H1 (cell line): Measurements from ENCODE around the gene CAPN2. TPM values are rescaled to one million over a fixed set of nuclear protein-coding genes. Genes with fewer than 3 reads are reported as not detected.

Experiments
- CTCF ChIA-PET: fragments of 300-600 bp; sonication (Branson Sonifier 250); formaldehyde crosslinking; loops from one replicate; lab custom pipeline; 2021; ENCODE audit not compliant: partially characterized antibody; lab: Charles Lee
- POLR2A ChIA-PET: fragments of 300-600 bp; sonication (Branson Sonifier 250); formaldehyde crosslinking; loops from one replicate; lab custom pipeline; 2021; ENCODE audit warnings: inconsistent platforms; ENCODE audit not compliant: partially characterized antibody; lab: Charles Lee
- DNase-seq, 2 experiments: peaks; one replicate each; pipeline versions ENCODE4 v3.0.0 to v3.0.0-alpha.2; 2010 to 2022; ENCODE audit warnings: low spot score in 2 of 2, low read depth in 1 of 2, mixed read lengths in 1 of 2
- FAIRE-seq: peaks from 2 replicates; lab custom pipeline; 2011; peaks lifted over from hg19 to GRCh38; lab: Jason Lieb, UNC
- H2AFZ ChIP-seq: 2 replicates; pipeline ENCODE4 v1.8.1; 2012; ENCODE audit warnings: low read length, inconsistent platforms
- H2AK5ac ChIP-seq: 2 replicates; pipeline ENCODE4 v1.6.1; 2013; ENCODE audit warnings: low read depth, low read length
- H2BK120ac ChIP-seq: replicated peaks from 2 replicates; pipeline ENCODE3; 2013; ENCODE audit warnings: low read depth, low read length, inconsistent platforms
- H2BK12ac ChIP-seq: 2 replicates; pipeline ENCODE4 v1.6.1; 2013; ENCODE audit warnings: low read depth, low read length
- H2BK15ac ChIP-seq: 2 replicates; pipeline ENCODE4 v1.6.1; 2013; ENCODE audit warnings: low read length
- H2BK20ac ChIP-seq: 2 replicates; pipeline ENCODE4 v1.6.1; 2013; ENCODE audit warnings: low read length
- H2BK5ac ChIP-seq: 2 replicates; pipeline ENCODE4 v1.6.1; 2013; ENCODE audit warnings: low read depth, low read length
- H3K14ac ChIP-seq: 2 replicates; pipeline ENCODE4 v1.6.1; 2013; ENCODE audit warnings: inconsistent platforms; ENCODE audit not compliant: insufficient read length
- H3K18ac ChIP-seq: 2 replicates; pipeline ENCODE4 v1.6.1; 2013; ENCODE audit warnings: low read length; ENCODE audit errors: extremely low read depth
- H3K23ac ChIP-seq: 2 replicates; pipeline ENCODE4 v1.6.1; 2013; ENCODE audit warnings: inconsistent platforms; ENCODE audit not compliant: insufficient read length
- H3K23me2 ChIP-seq: 2 replicates; pipeline ENCODE4 v1.6.1; 2013; ENCODE audit warnings: low read depth, low read length
- H3K27ac ChIP-seq: 2 replicates; pipeline ENCODE4 v1.6.1; 2011; ENCODE audit warnings: low read depth, low read length, inconsistent platforms
- H3K27me3 ChIP-seq, 4 experiments: replicated peaks in 1 of 4; 1 replicate in 1 of 4; 2 replicates in 3 of 4; pipeline versions ENCODE4 v1.6.1 to v1.8.1; 2011 to 2013; ENCODE audit warnings: low read length in 3 of 4, mild to moderate bottlenecking in 3 of 4, inconsistent platforms in 2 of 4, mixed read lengths in 2 of 4, moderate library complexity in 1 of 4; ENCODE audit not compliant: control insufficient read depth in 3 of 4, insufficient read depth in 3 of 4; ENCODE audit errors: extremely low read depth in 1 of 4
- H3K36me3 ChIP-seq, 4 experiments: 2 replicates each; pipeline versions ENCODE4 v1.6.1 to v1.8.1; 2011 to 2013; ENCODE audit warnings: mild to moderate bottlenecking in 4 of 4, low read length in 3 of 4, moderate library complexity in 2 of 4, control low read depth in 1 of 4, inconsistent platforms in 1 of 4; ENCODE audit not compliant: insufficient read depth in 4 of 4, control insufficient read depth in 2 of 4
- H3K4ac ChIP-seq: replicated peaks from 2 replicates; pipeline ENCODE3; 2013; ENCODE audit warnings: low read length, low read depth, mixed read lengths, inconsistent platforms; ENCODE audit not compliant: insufficient read length
- H3K4me1 ChIP-seq, 4 experiments: replicated peaks in 1 of 4; 1 replicate in 1 of 4; 2 replicates in 3 of 4; pipeline versions ENCODE4 v1.6.1 to v1.8.1; 2011 to 2013; ENCODE audit warnings: low read length in 3 of 4, inconsistent platforms in 2 of 4, mixed read lengths in 1 of 4; ENCODE audit not compliant: insufficient read depth in 4 of 4, control insufficient read depth in 3 of 4
- H3K4me2 ChIP-seq, 2 experiments: 2 replicates each; pipeline versions ENCODE4 v1.6.1 to v1.8.1; 2011 to 2013; ENCODE audit warnings: low read depth in 2 of 2, low read length in 2 of 2, control low read depth in 1 of 2, inconsistent platforms in 1 of 2, mild to moderate bottlenecking in 1 of 2; ENCODE audit not compliant: insufficient read depth in 1 of 2
- H3K4me3 ChIP-seq, 4 experiments: fragments of 200-600, 300-600 bp in 1 of 4; sonication (generic), shearing (Covaris generic), sonication (Bioruptor Twin) in 1 of 4; 2 replicates each; pipeline versions ENCODE4 v1.5.1 to v1.8.1; 2011 to 2016; ENCODE audit warnings: low read length in 4 of 4, low read depth in 3 of 4, control low read depth in 2 of 4, inconsistent platforms in 2 of 4, mild to moderate bottlenecking in 2 of 4, mixed read lengths in 1 of 4, moderate library complexity in 1 of 4; ENCODE audit not compliant: insufficient read depth in 2 of 4; ENCODE audit errors: extremely low read depth in 1 of 4
- H3K56ac ChIP-seq: replicated peaks from 2 replicates; pipeline ENCODE3; 2013; ENCODE audit warnings: low read depth, mild to moderate bottlenecking, mixed read lengths, low read length, inconsistent platforms; ENCODE audit not compliant: insufficient read length
- H3K79me1 ChIP-seq: 2 replicates; pipeline ENCODE4 v1.6.1; 2013; ENCODE audit warnings: low read depth, low read length, control low read depth
- H3K79me2 ChIP-seq, 2 experiments: 2 replicates each; pipeline versions ENCODE4 v1.6.1 to v1.8.1; 2012 to 2013; ENCODE audit warnings: low read length in 2 of 2, mild to moderate bottlenecking in 2 of 2, inconsistent platforms in 1 of 2; ENCODE audit not compliant: insufficient read depth in 2 of 2, control insufficient read depth in 1 of 2
- H3K9ac ChIP-seq, 4 experiments: replicated peaks in 1 of 4; 1 replicate in 1 of 4; 2 replicates in 3 of 4; pipeline versions ENCODE4 v1.6.1 to v1.8.1; 2011 to 2013; ENCODE audit warnings: low read depth in 3 of 4, low read length in 3 of 4, control low read depth in 2 of 4, mild to moderate bottlenecking in 2 of 4, moderate library complexity in 2 of 4, inconsistent platforms in 1 of 4; ENCODE audit errors: extremely low read depth in 1 of 4
- H3K9me3 ChIP-seq, 2 experiments: 2 replicates each; pipeline versions ENCODE4 v1.6.1 to v1.8.1; 2012 to 2013; ENCODE audit warnings: mild to moderate bottlenecking in 2 of 2, moderate library complexity in 2 of 2, control low read depth in 1 of 2, inconsistent platforms in 1 of 2, low read depth in 1 of 2, low read length in 1 of 2, mixed read lengths in 1 of 2; ENCODE audit not compliant: insufficient read depth in 2 of 2
- H4K20me1 ChIP-seq, 2 experiments: replicated peaks in 1 of 2; 2 replicates each; pipeline versions ENCODE3 to v1.8.1; 2011 to 2013; ENCODE audit warnings: inconsistent platforms in 2 of 2, low read length in 2 of 2, mild to moderate bottlenecking in 1 of 2; ENCODE audit not compliant: insufficient read depth in 2 of 2, control insufficient read depth in 1 of 2
- H4K5ac ChIP-seq: 2 replicates; pipeline ENCODE4 v1.6.1; 2013; ENCODE audit warnings: low read length, low read depth, mixed read lengths, inconsistent platforms; ENCODE audit not compliant: insufficient read length
- H4K8ac ChIP-seq: 2 replicates; pipeline ENCODE4 v1.8.0; 2013; ENCODE audit warnings: mild to moderate bottlenecking, moderate library complexity, low read length, inconsistent platforms; ENCODE audit not compliant: insufficient read depth; ENCODE audit errors: extremely low read depth
- H4K91ac ChIP-seq: replicated peaks from 2 replicates; pipeline ENCODE3; 2013; ENCODE audit warnings: low read length, mixed read lengths, inconsistent platforms; ENCODE audit not compliant: insufficient read length
- CBX8 ChIP-seq: fragments of 300-800, 300-1000 bp; sonication (generic); IDR thresholded peaks from 2 replicates; pipeline ENCODE4 v1.7.1; 2016; ENCODE audit warnings: low read depth, low read length, borderline replicate concordance
- EGR1 ChIP-seq: IDR thresholded peaks from 2 replicates; pipeline ENCODE4 v1.6.1; 2011; ENCODE audit warnings: low read depth, low read length, borderline replicate concordance
- MAFK ChIP-seq: IDR thresholded peaks from 2 replicates; pipeline ENCODE4 v1.6.1; 2012; ENCODE audit warnings: low read depth, mild to moderate bottlenecking, improper control_type of control experiment, low read length
- POLR2A ChIP-seq, 2 experiments: IDR thresholded peaks; 1 replicate in 1 of 2; 2 replicates in 1 of 2; pipeline ENCODE4 v1.6.1; 2011; ENCODE audit warnings: low read depth in 2 of 2, low read length in 2 of 2, mild to moderate bottlenecking in 2 of 2; ENCODE audit errors: control extremely low read depth in 1 of 2
- RBBP5 ChIP-seq: IDR thresholded peaks from 2 replicates; pipeline ENCODE4 v1.7.1; 2012; ENCODE audit warnings: low read depth, mild to moderate bottlenecking, inconsistent platforms, low read length, moderate library complexity, borderline replicate concordance
- SIN3A ChIP-seq, 2 experiments: IDR thresholded peaks in 1 of 2; conservative IDR thresholded peaks in 1 of 2; 2 replicates each; pipeline ENCODE4 v1.6.1; 2011 to 2012; ENCODE audit warnings: low read length in 2 of 2, improper control_type of control experiment in 1 of 2, low read depth in 1 of 2, mild to moderate bottlenecking in 1 of 2
- SIX5 ChIP-seq: IDR thresholded peaks from 2 replicates; pipeline ENCODE4 v1.6.1; 2011; ENCODE audit warnings: mild to moderate bottlenecking, low read depth, low read length
- SP4 ChIP-seq: IDR thresholded peaks from 2 replicates; pipeline ENCODE4 v1.6.1; 2012; ENCODE audit warnings: low read length, inconsistent platforms
- SRF ChIP-seq: IDR thresholded peaks from 2 replicates; pipeline ENCODE4 v1.6.1; 2011; ENCODE audit warnings: mild to moderate bottlenecking, low read depth, low read length, moderate library complexity
- TBP ChIP-seq: IDR thresholded peaks from 2 replicates; pipeline ENCODE4 v1.6.1; 2011; ENCODE audit warnings: low read depth, low read length, improper control_type of control experiment
- TCF12 ChIP-seq: IDR thresholded peaks from 2 replicates; pipeline ENCODE4 v1.6.1; 2011; ENCODE audit warnings: low read depth, mild to moderate bottlenecking, low read length
- TEAD4 ChIP-seq: IDR thresholded peaks from 2 replicates; pipeline ENCODE4 v1.6.1; 2012; ENCODE audit warnings: low read depth, low read length, inconsistent platforms, mixed read lengths
- WGBS, 2 experiments: shearing (Covaris generic) in 1 of 2; methylation state at CpG; one replicate each; pipeline versions ENCODE4 v1.1.6 to v1.1.7; 2013 to 2015; ENCODE audit warnings: low lambda C conversion rate in 2 of 2, mixed read lengths in 2 of 2, inconsistent platforms in 1 of 2, low coverage in 1 of 2, missing lambda C conversion rate in 1 of 2; ENCODE audit not compliant: insufficient replicate concordance in 2 of 2, insufficient coverage in 1 of 2, insufficient read length in 1 of 2; ENCODE audit errors: extremely low coverage in 1 of 2, missing lambda C conversion rate in 1 of 2; 5-methylcytosine and 5-hydroxymethylcytosine counted together
- polyA plus RNA-seq, 7 experiments: library from polyadenylated mRNA; depleted of rRNA in 3 of 7; stranded (reverse) in 5 of 7; unstranded in 2 of 7; fragments of >200 nt in 5 of 7; fragments of 200-250 nt in 2 of 7; gene quantifications; 1 replicate in 5 of 7; 2 replicates in 1 of 7; 4 replicates in 1 of 7; pipeline versions ENCODE4 v1.2.1 to v1.2.3, GENCODE V29; 2011 to 2013; ENCODE audit warnings: missing spikeins in 2 of 7, mixed read lengths in 2 of 7
- total RNA-seq: library from RNA; stranded (reverse); fragmentation: NEBNext Ultra II Directional; extraction: Animal tissue kit (Norgen Biotek cat#: 25700); gene quantifications from 2 replicates; pipeline ENCODE4 v1.2.1, GENCODE V29; 2021
- TF ChIP-seq, protein P1 (sequence below): IDR thresholded peaks from 2 replicates; pipeline ENCODE4 v1.6.1; 2011; ENCODE audit warnings: low read length, improper control_type of control experiment

Gene CAPN2
- total and polyA plus RNA-seq, 2 of the 8 experiments (the other 6 are each of a cell fraction or from before 2014, with no cell fraction given) = 9.2 to 10.3 TPM

- H3K23ac ChIP-seq = no peak overlapping the region
- no peaks in the 10 kb centered on the region for H4K20me1 ChIP-seq
- FAIRE-seq (no peak), DNase-seq (no peak)
- H3K27ac ChIP-seq = no peak overlapping the region
- no peak overlapping the region for H3K4me3 ChIP-seq
- no peak overlapping the region; a peak in 1 of 7 replicates for H3K9ac ChIP-seq
- H2BK15ac ChIP-seq = no peak overlapping the region
- no CpG with 5 or more reads among the region's 2 CpGs for WGBS, 2 experiments
- H2AK5ac ChIP-seq = no peak overlapping the region
- no peak overlapping the region for H2BK20ac ChIP-seq
- H3K79me2 ChIP-seq = no peaks in the 10 kb centered on the region
- H4K8ac ChIP-seq = no peak overlapping the region
- H3K79me1 ChIP-seq = no peaks in the 10 kb centered on the region
- CTCF ChIA-PET = interaction anchor here (0.9 to 2.9 kb wide), 13 partner anchors 9 to 550 kb away, joined by 3 to 14 read pairs (median 5); no protein-coding TSS in a partner anchor
- no peaks in the 10 kb centered on the region for H3K36me3 ChIP-seq
- POLR2A ChIA-PET = interaction anchor here (1.0 kb wide), 1 partner anchor 9 kb away, joined by 3 read pairs; no protein-coding TSS in a partner anchor
- no peak overlapping the region for H3K4me2 ChIP-seq
- H4K5ac ChIP-seq = no peak overlapping the region
- no peak overlapping the region for H3K56ac ChIP-seq
- 0 out of 4 replicates have a peak, but pooled peaks cover 0 to 4% of the 10 kb centered on the region in 2 experiments for H3K9me3 ChIP-seq
- no peak overlapping the region for H2BK5ac ChIP-seq
- H3K23me2 ChIP-seq = no peaks in the 10 kb centered on the region
- no peaks in the 10 kb centered on the region for H3K27me3 ChIP-seq
- H2BK12ac ChIP-seq = no peak overlapping the region
- H2AFZ ChIP-seq = no peak overlapping the region
- no peak overlapping the region for H2BK120ac ChIP-seq
- H4K91ac ChIP-seq = no peak overlapping the region
- no peak overlapping the region for H3K14ac ChIP-seq
- H3K4ac ChIP-seq = no peak overlapping the region
- no peaks in the 10 kb centered on the region for H3K4me1 ChIP-seq
- H3K18ac ChIP-seq = no peak overlapping the region
- TF ChIP-seq SRF = no peak
- TF ChIP-seq TEAD4 = no peak
- no peak for TF ChIP-seq SP4
- no peak for TF ChIP-seq RBBP5
- TF ChIP-seq EGR1 = no peak
- TF ChIP-seq CBX8 = no peak
- no peak for TF ChIP-seq SIN3A (conservative IDR thresholded peaks at IDR 0.05 in 1 of 2, IDR thresholded peaks at IDR 0.05 in 1 of 2; ENCODE audit: low read depth in 1 of 2, low read length in 2 of 2)
- no peak for TF ChIP-seq MAFK
- no peak for TF ChIP-seq TCF12
- TF ChIP-seq, protein P1, sequence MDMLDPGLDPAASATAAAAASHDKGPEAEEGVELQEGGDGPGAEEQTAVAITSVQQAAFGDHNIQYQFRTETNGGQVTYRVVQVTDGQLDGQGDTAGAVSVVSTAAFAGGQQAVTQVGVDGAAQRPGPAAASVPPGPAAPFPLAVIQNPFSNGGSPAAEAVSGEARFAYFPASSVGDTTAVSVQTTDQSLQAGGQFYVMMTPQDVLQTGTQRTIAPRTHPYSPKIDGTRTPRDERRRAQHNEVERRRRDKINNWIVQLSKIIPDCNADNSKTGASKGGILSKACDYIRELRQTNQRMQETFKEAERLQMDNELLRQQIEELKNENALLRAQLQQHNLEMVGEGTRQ = no peak
- TF ChIP-seq TBP = no peak
- TF ChIP-seq POLR2A (IDR thresholded peaks at IDR 0.05; ENCODE audit: control extremely low read depth in 1 of 2, low read depth in 2 of 2, low read length in 2 of 2) = no peak
- TF ChIP-seq SIX5 = no peak
These were observed 32.2 kb upstream of the CAPN2 start for GRCh38 chr1:223680188-223680587.
